PC-9 (cell line): Measurements from ENCODE around the gene STK38L. TPM values are rescaled to one million over a fixed set of nuclear protein-coding genes. Genes with fewer than 3 reads are reported as not detected.

Source experiments
- BruUV-seq: library from RNA; stranded (reverse); fragments of 400-500 nt; replicated peaks from 2 replicates; lab custom pipeline; 2021; lab: Mats Ljungman, UMichigan
- CTCF ChIA-PET: fragments of 300-600 bp; sonication (Branson Sonifier 250); formaldehyde crosslinking; loops from one replicate; lab custom pipeline; 2022; ENCODE audit warnings: antibody characterized with exemption; lab: Charles Lee
- POLR2A ChIA-PET: fragments of 300-600 bp; sonication (Branson Sonifier 250); formaldehyde crosslinking; loops from one replicate; lab custom pipeline; 2022; ENCODE audit warnings: antibody characterized with exemption; ENCODE audit not compliant: unreplicated experiment; lab: Charles Lee
- DNase-seq, 2 experiments: peaks; one replicate each; pipeline versions ENCODE4 v3.0.0 to v3.0.0-alpha.2; 2015 to 2022; ENCODE audit warnings: mixed read lengths in 1 of 2
- H2AFZ ChIP-seq: fragments of 200-600 bp; sonication (generic); 2 replicates; pipeline ENCODE4 v1.8.1; 2017; ENCODE audit warnings: antibody characterized with exemption
- H3F3A ChIP-seq: fragments of 200-600 bp; sonication (generic); 2 replicates; pipeline ENCODE4 v1.8.1; 2017; ENCODE audit warnings: antibody characterized with exemption, mild to moderate bottlenecking, low read depth; ENCODE audit not compliant: insufficient read depth
- H3K27ac ChIP-seq: fragments of 200-600 bp; sonication (generic); 2 replicates; pipeline ENCODE4 v1.6.1; 2016; ENCODE audit warnings: mixed run types
- H3K27me3 ChIP-seq: fragments of 200-600 bp; sonication (generic); 2 replicates; pipeline ENCODE4 v1.6.1; 2016; ENCODE audit warnings: low read depth, mixed run types; ENCODE audit not compliant: insufficient read depth
- H3K36me3 ChIP-seq: fragments of 200-600 bp; sonication (generic); 2 replicates; pipeline ENCODE4 v1.6.1; 2016; ENCODE audit warnings: low read depth, mixed run types
- H3K4me1 ChIP-seq: fragments of 200-600 bp; sonication (generic); replicated peaks from 2 replicates; pipeline ENCODE4 v1.6.1; 2016; ENCODE audit warnings: mixed run types; ENCODE audit not compliant: insufficient read depth
- H3K4me2 ChIP-seq: fragments of 200-600 bp; sonication (generic); 2 replicates; pipeline ENCODE4 v1.6.1; 2017; ENCODE audit warnings: mixed run types
- H3K4me3 ChIP-seq: fragments of 200-600 bp; sonication (generic); 2 replicates; pipeline ENCODE4 v1.6.1; 2016; ENCODE audit warnings: mixed run types
- H3K79me2 ChIP-seq: fragments of 200-600 bp; sonication (generic); 2 replicates; pipeline ENCODE4 v1.6.1; 2017; ENCODE audit warnings: low read depth, mixed run types
- H3K9me2 ChIP-seq: fragments of 200-600 bp; sonication (generic); 2 replicates; pipeline ENCODE4 v1.8.1; 2017; ENCODE audit warnings: mild to moderate bottlenecking; ENCODE audit not compliant: insufficient read depth
- H3K9me3 ChIP-seq: fragments of 200-600 bp; sonication (generic); 2 replicates; pipeline ENCODE4 v1.8.1; 2016; ENCODE audit warnings: low read depth; ENCODE audit not compliant: insufficient read depth
- H4K20me1 ChIP-seq: fragments of 200-600 bp; sonication (generic); 2 replicates; pipeline ENCODE4 v1.8.1; 2017; ENCODE audit not compliant: insufficient read depth
- CTCF ChIP-seq: fragments of 200-600 bp; sonication (generic); conservative IDR thresholded peaks from 2 replicates; pipeline ENCODE4 v1.6.1; 2017; ENCODE audit warnings: mixed run types, antibody characterized with exemption, mild to moderate bottlenecking, moderate library complexity
- EZH2 ChIP-seq: fragments of 200-600 bp; sonication (generic); IDR thresholded peaks from 2 replicates; pipeline ENCODE4 v1.8.0; 2017; ENCODE audit warnings: antibody characterized with exemption, low read depth
- intact Hi-C: fragments of 100-400 bp; cut with micrococcal nuclease; formaldehyde crosslinking; loops from one replicate; pipeline ENCODE4 v1.10.0; 2022; ENCODE audit not compliant: unreplicated experiment
- total RNA-seq: library from RNA; stranded (reverse); gene quantifications from 2 replicates; pipeline ENCODE4 v1.2.3, GENCODE V29; 2021

The STK38L gene
- total RNA-seq, 1 experiment from 2014 or later: 34.7 TPM

- Histone ChIP-seq H4K20me1 (no peaks in the 10 kb centered on the region), H3K79me2 (peaks cover 53% of the 10 kb centered on the region), H3K4me1 (peaks cover 72% of the 10 kb centered on the region), H2AFZ (peak overlapping the region; percentile 75), H3K27me3 (no peaks in the 10 kb centered on the region), H3K4me2 (peak overlapping the region; percentile 89), H3K9me3 (no peaks in the 10 kb centered on the region), H3K27ac (peak overlapping the region; percentile 91), H3F3A (peaks cover 55% of the 10 kb centered on the region), H3K4me3 (peak overlapping the region; percentile 80), H3K9me2 (no peaks in the 10 kb centered on the region), H3K36me3 (no peaks in the 10 kb centered on the region)
- ChIA-PET POLR2A (interaction anchor here (0.6 to 0.9 kb wide), 2 partner anchors 9 to 1083 kb away, joined by 4 to 9 read pairs; no protein-coding TSS in a partner anchor), CTCF (interaction anchor here (0.6 kb wide), 1 partner anchor 191 kb away, joined by 3 read pairs; no protein-coding TSS in a partner anchor)
- no peak for DNase-seq
- intact Hi-C loops: loop anchor here (5.0 to 10.0 kb wide), 3 partner anchors 157 to 1219 kb away; partner anchors contain the start of gene PPFIBP1
- TF ChIP-seq CTCF (no peak), EZH2 (no peak)
- no TSS peak for BruUV-seq
Observed at GRCh38 chr12:27334042-27334720, 90.1 kb downstream of the STK38L start.

- H3F3A ChIP-seq: peaks cover 52% of the 10 kb centered on the region
- no peaks in the 10 kb centered on the region for H3K27me3 ChIP-seq
- H3K9me3 ChIP-seq: no peaks in the 10 kb centered on the region; the same call in 1 of the 2 replicates
- BruUV-seq: no TSS peak
- H3K79me2 ChIP-seq: peaks cover 58% of the 10 kb centered on the region
- no peaks in the 10 kb centered on the region for H3K36me3 ChIP-seq
- no peak for DNase-seq
- intact Hi-C loops: loop anchor here (1.0 to 10.0 kb wide), 4 partner anchors 9 to 1220 kb away; partner anchors contain the start of gene PPFIBP1
- TF ChIP-seq EZH2 (no peak), CTCF (no peak)
- ChIA-PET CTCF (no interaction called here), POLR2A (interaction anchor here (0.6 kb wide), 1 partner anchor 65 kb away, joined by 11 read pairs; no protein-coding TSS in a partner anchor)
- H4K20me1 ChIP-seq: no peaks in the 10 kb centered on the region
- H3K4me2 ChIP-seq: peak overlapping the region; percentile 89
- H3K9me2 ChIP-seq: no peaks in the 10 kb centered on the region
- H3K4me1 ChIP-seq: peaks cover 67% of the 10 kb centered on the region
- no peak overlapping the region for H2AFZ ChIP-seq
- H3K27ac ChIP-seq: peak overlapping the region; percentile 91
- H3K4me3 ChIP-seq: peak overlapping the region; percentile 80
Observed at GRCh38 chr12:27334721-27335082, 90.6 kb downstream of the STK38L start.

GRCh38 chr12:27335364-27336281 is 91.5 kb downstream of the STK38L start:
- intact Hi-C loops: loop anchor here (1.0 to 10.0 kb wide), 3 partner anchors 8 to 1221 kb away; partner anchors contain the start of gene PPFIBP1
- ChIA-PET POLR2A (interaction anchor here (0.6 to 0.7 kb wide), 3 partner anchors 64 to 1377 kb away, joined by 3 to 11 read pairs (median 5); partner anchors contain the start of gene RASSF8), CTCF (no interaction called here)
- peaks cover 64% of the 10 kb centered on the region for H3K4me1 ChIP-seq
- no peaks in the 10 kb centered on the region for H3K9me2 ChIP-seq
- H3K9me3 ChIP-seq: no peaks in the 10 kb centered on the region; the same call in 1 of the 2 replicates
- peak overlapping the region; percentile 80; the same call in 1 of the 2 replicates for H3K4me3 ChIP-seq
- TSS peak; percentile 45 for BruUV-seq
- H2AFZ ChIP-seq: no peak overlapping the region
- peaks cover 67% of the 10 kb centered on the region for H3K79me2 ChIP-seq
- peaks cover 49% of the 10 kb centered on the region for H3F3A ChIP-seq
- peak overlapping the region; percentile 89 for H3K4me2 ChIP-seq
- peak in 1 of 2 experiments; percentile 70 for DNase-seq
- TF ChIP-seq EZH2 (no peak), CTCF (no peak)
- peak overlapping the region; percentile 91 for H3K27ac ChIP-seq
- no peaks in the 10 kb centered on the region for H3K27me3 ChIP-seq
- no peaks in the 10 kb centered on the region for H3K36me3 ChIP-seq
- no peaks in the 10 kb centered on the region for H4K20me1 ChIP-seq
